ENCODE measurements around the gene AEBP1. TPM values are rescaled to one million over a fixed set of nuclear protein-coding genes. Genes with fewer than 3 reads are reported as not detected.
A peak's percentile ranks its signal among the peaks of the same experiment; 100 is the strongest.

AEBP1 gene
- total RNA-seq, 2 donors from 2014 or later = 40.4 to 219 TPM

GRCh38 chr7:44145969-44146911, 42.1 kb downstream of the AEBP1 start:
- peak; percentile 56 for DNase-seq (ENCODE audit: low spot score)
- Histone ChIP-seq H3K36me3 (no peaks in the 10 kb centered on the region), H3K4me3 (peak overlapping the region; percentile 11 to 28), H3K27me3 (replicated peaks; ENCODE audit: insufficient read depth) (no peaks in the 10 kb centered on the region), H3K4me1 (replicated peaks) (no peaks in the 10 kb centered on the region), H3K9me3 (no peaks in the 10 kb centered on the region), H3K27ac (no peak overlapping the region)
- TF ChIP-seq, protein P1, sequence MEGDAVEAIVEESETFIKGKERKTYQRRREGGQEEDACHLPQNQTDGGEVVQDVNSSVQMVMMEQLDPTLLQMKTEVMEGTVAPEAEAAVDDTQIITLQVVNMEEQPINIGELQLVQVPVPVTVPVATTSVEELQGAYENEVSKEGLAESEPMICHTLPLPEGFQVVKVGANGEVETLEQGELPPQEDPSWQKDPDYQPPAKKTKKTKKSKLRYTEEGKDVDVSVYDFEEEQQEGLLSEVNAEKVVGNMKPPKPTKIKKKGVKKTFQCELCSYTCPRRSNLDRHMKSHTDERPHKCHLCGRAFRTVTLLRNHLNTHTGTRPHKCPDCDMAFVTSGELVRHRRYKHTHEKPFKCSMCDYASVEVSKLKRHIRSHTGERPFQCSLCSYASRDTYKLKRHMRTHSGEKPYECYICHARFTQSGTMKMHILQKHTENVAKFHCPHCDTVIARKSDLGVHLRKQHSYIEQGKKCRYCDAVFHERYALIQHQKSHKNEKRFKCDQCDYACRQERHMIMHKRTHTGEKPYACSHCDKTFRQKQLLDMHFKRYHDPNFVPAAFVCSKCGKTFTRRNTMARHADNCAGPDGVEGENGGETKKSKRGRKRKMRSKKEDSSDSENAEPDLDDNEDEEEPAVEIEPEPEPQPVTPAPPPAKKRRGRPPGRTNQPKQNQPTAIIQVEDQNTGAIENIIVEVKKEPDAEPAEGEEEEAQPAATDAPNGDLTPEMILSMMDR (IDR thresholded peaks at IDR 0.05) = no peak
- no peak for TF ChIP-seq POLR2AphosphoS5 (IDR thresholded peaks at IDR 0.05)
- intact Hi-C loops (cut with DNase I) = no loop called here
- 16% methylated on average over 52 of the region's 65 CpGs for WGBS

DNA sequence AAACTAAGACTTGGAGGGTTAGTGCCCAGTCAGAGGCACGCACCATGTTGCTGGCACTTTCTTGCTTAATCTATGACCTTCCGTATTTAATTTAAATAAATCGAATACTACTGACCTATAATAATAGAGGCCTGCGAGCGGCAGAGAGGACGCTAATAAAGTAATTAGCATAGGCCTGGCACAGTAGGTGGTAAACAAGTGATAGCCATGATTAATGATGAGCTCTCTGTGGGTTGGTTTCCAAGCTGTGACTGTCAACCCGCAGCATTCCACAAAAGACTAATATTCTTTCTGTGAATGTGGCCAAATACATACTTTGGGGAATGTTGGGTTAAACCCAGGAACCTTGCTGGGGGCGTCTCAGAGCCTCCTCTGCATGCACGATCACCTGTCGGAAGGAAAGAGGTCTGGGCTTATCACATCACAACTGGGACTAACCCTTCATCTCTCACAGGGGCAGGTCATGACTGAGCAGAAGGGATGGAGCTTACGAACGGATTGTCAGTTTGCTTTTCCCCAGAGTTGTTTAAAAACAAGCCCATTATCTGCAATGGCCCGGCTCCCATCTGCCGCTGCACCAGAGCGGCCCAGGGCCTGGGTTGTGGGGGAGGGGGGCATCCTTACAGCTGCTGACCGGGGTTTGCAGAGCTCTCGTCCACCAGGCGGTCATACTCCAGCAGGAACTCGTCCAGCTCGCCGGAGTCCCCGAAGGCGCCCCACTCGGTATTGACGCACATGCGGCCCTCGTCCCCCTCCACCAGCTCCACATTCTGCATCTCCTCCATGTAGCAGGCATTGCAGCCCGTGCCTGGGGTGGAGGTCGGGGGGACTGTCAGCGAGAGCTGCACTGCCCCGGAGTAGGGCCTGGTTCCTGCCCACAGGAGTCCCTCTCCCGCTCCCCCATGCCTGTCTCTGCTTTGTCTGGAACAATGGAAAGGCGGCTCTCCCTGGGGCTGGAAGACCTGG, 43.2 kb downstream of the AEBP1 start:
- intact Hi-C loops (cut with DNase I) = no loop called here
- H3K4me1 ChIP-seq (replicated peaks) = no peaks in the 10 kb centered on the region
- TF ChIP-seq POLR2A (IDR thresholded peaks at IDR 0.05) (no peak), POLR2AphosphoS5 (IDR thresholded peaks at IDR 0.05) (no peak)
- TF ChIP-seq, protein P1 (IDR thresholded peaks at IDR 0.05) = no peak
- no peaks in the 10 kb centered on the region for H3K27me3 ChIP-seq (replicated peaks; ENCODE audit: insufficient read depth)
- H3K9me3 ChIP-seq = no peaks in the 10 kb centered on the region
- no peak for DNase-seq (ENCODE audit: low spot score)
- no peak overlapping the region for H3K4me3 ChIP-seq
- WGBS = 74% methylated on average over 33 of the region's 33 CpGs
- no peak overlapping the region for H3K27ac ChIP-seq
- H3K36me3 ChIP-seq = no peaks in the 10 kb centered on the region

- Histone ChIP-seq H3K4me1 (replicated peaks) (no peaks in the 10 kb centered on the region), H3K27ac (no peak overlapping the region), H3K9me3 (no peaks in the 10 kb centered on the region), H3K4me3 (no peak overlapping the region), H3K36me3 (no peaks in the 10 kb centered on the region), H3K27me3 (replicated peaks; ENCODE audit: insufficient read depth) (no peaks in the 10 kb centered on the region)
- no peak for DNase-seq (ENCODE audit: low spot score)
- TF ChIP-seq POLR2A (IDR thresholded peaks at IDR 0.05) = no peak
- TF ChIP-seq POLR2AphosphoS5 (IDR thresholded peaks at IDR 0.05) = no peak
- TF ChIP-seq, protein P1 (IDR thresholded peaks at IDR 0.05) = no peak
- intact Hi-C loops (cut with DNase I) = no loop called here
- WGBS = 88% methylated on average over 2 of the region's 2 CpGs
Measured at GRCh38 chr7:44148166-44148565, 44.0 kb downstream of the AEBP1 start.

DNA sequence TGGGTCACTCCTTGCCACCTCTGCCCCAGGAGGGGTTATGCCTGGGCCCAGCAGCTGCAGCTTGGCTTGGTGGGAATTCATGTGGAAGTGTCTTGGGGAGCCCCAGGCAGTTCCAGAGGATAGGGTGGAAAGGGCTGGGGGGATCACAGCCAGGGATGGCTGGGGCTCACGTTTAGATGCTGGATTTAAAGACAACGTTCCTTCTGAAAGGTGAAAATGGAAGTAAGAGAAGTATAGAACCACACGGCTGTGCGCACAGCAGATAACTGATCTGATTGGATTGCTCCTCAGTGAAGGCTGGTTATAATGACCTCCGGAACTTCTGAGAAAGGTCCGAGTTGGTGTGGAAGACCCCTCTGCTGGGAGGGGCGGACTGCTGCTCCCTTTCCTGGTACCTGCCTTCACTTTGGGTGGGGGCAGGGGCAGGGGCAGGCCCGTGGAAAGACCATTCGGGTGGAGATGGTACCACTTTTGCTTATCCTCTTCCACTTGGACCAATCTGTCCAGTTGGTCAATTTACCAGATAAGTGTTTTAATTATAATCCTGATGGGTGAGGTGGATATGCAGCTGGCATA, 44.9 kb downstream of the AEBP1 start:
- Histone ChIP-seq H3K4me1 (replicated peaks) (no peaks in the 10 kb centered on the region), H3K27me3 (replicated peaks; ENCODE audit: insufficient read depth) (no peaks in the 10 kb centered on the region), H3K36me3 (no peaks in the 10 kb centered on the region), H3K27ac (no peak overlapping the region), H3K4me3 (no peak overlapping the region), H3K9me3 (no peaks in the 10 kb centered on the region)
- 87% methylated on average over 9 of the region's 9 CpGs for WGBS
- intact Hi-C loops (cut with DNase I) = no loop called here
- TF ChIP-seq POLR2AphosphoS5 (IDR thresholded peaks at IDR 0.05) (no peak), POLR2A (IDR thresholded peaks at IDR 0.05) (no peak)
- TF ChIP-seq, protein P1 (IDR thresholded peaks at IDR 0.05) = no peak
- no peak for DNase-seq (ENCODE audit: low spot score)
